Uterus (tissue), 2 donors: ENCODE data around the gene C22orf39.

Experiments
- POLR2A ChIP-seq, 2 donors: fragments of 450-650 bp; IDR thresholded peaks; one replicate each; pipeline ENCODE4 v1.6.1; 2016; ENCODE audit warnings: antibody characterized with exemption in 2 of 2, mild to moderate bottlenecking in 1 of 2, moderate library complexity in 1 of 2
- TF ChIP-seq, protein P1 (sequence below), 4 experiments: fragments of 200-600 bp in 2 of 4; fragments of 450-650 bp in 2 of 4; sonication (generic) in 2 of 4; IDR thresholded peaks; one replicate each; pipeline ENCODE4 v1.5.1; 2016 to 2019; ENCODE audit warnings: antibody characterized with exemption in 4 of 4, mild to moderate bottlenecking in 2 of 4, moderate library complexity in 1 of 4

DNA sequence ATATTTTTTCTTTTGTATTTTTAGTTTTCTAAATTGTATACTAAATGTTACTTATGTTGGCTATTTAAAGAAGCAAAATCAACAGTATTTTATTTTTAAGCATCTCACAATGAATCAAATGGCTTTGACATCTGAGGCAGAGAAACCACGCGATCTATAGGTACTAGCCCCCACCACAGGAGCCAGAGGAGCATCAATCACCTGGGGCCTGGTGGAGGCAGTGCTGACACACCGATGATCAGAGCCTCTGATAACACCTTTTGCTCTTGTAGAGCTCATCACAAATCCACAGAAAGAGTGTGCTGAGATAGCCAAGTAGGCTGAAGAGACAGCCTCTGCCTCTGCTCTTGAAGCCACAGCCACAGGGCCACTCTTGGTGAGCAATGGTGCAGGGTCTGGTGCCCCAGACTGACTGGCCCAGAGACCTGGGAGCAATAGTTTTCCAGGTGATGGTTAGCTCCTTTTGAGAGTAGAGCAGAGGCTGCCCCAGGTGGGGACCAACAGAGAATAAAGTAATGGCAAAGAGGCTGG lies 41.2 kb downstream of the C22orf39 start:
- TF ChIP-seq, protein P1, sequence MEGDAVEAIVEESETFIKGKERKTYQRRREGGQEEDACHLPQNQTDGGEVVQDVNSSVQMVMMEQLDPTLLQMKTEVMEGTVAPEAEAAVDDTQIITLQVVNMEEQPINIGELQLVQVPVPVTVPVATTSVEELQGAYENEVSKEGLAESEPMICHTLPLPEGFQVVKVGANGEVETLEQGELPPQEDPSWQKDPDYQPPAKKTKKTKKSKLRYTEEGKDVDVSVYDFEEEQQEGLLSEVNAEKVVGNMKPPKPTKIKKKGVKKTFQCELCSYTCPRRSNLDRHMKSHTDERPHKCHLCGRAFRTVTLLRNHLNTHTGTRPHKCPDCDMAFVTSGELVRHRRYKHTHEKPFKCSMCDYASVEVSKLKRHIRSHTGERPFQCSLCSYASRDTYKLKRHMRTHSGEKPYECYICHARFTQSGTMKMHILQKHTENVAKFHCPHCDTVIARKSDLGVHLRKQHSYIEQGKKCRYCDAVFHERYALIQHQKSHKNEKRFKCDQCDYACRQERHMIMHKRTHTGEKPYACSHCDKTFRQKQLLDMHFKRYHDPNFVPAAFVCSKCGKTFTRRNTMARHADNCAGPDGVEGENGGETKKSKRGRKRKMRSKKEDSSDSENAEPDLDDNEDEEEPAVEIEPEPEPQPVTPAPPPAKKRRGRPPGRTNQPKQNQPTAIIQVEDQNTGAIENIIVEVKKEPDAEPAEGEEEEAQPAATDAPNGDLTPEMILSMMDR (IDR thresholded peaks at IDR 0.05), result no peak
- no peak for TF ChIP-seq POLR2A (IDR thresholded peaks at IDR 0.05)
